GM18909 (cell line): Measurements from ENCODE around the gene NUP98.

ENCODE experiments used
- ATAC-seq: cut with Tn5 transposase; IDR thresholded peaks from one replicate; pipeline ENCODE4 v1.9.1; 2021; ENCODE audit warnings: mild to moderate bottlenecking; ENCODE audit not compliant: unreplicated experiment, poor library complexity

The NUP98 gene

DNA sequence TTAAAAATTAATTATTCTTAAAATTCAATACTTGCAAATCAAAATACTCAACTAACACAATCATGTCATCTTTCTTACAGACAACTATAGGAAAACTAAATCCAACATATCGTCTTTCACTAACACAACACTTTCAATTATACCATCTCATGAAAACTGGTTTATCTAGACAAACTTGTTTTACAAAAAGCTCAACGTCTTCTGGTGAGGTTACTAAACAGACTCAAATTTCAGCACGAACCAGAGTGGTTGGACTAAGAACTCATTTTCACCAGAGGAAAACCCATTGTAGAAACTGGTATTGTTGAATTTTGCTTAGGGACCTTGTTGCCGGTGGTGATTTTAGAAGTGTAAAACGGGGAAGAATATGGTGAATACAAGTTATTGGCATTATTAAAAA lies 52.2 kb downstream of the NUP98 start:
- ATAC-seq: no peak

DNA sequence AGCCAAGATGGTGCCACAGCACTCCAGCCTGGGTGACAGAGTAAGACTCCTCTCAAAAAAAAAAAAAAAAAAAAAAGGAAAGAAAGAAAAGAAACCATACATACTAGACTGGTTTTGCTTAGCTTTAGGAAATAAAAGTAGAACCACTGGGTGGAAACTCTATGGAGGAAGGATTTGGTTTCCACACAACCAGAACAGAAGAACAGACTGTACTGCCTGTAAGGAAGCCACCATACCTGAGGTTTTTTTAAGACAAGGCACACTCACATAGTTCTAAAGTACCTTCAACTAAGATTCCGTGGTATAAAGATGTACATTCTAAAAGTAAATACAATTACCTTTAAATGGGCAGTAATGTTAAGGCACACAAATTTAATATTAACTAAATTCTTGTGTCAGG lies 58.6 kb downstream of the NUP98 start:
- no peak for ATAC-seq

GRCh38 chr11:3738241-3738640 lies 59.1 kb downstream of the NUP98 start:
- ATAC-seq: no peak

- no peak for ATAC-seq
Measured at GRCh38 chr11:3737386-3737933, 59.9 kb downstream of the NUP98 start.

DNA sequence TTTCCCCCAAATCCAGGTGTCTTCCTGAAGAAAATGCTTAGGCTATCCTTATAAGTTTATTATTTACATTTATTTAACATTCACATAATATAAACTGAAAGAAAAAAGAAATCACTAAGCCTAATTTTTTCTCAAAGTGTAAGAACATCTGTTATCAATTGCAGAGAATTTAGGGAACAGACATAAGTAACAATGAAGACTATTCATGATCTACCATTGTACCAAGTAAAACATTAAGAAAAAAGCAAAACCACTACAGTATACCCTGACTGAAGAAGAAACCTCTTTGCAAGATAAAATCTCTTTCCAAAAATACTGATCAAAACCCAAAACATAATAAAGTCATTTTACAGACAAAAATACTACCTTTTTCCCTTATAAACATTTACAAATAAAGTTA lies 60.5 kb downstream of the NUP98 start:
- no peak for ATAC-seq

GRCh38 chr11:3735827-3736226 lies 61.5 kb downstream of the NUP98 start:
- ATAC-seq: no peak

- ATAC-seq: no peak
Measured at GRCh38 chr11:3732671-3733436, 64.5 kb downstream of the NUP98 start.

GRCh38 chr11:3723014-3723708 lies 74.2 kb downstream of the NUP98 start:
- no peak for ATAC-seq

DNA sequence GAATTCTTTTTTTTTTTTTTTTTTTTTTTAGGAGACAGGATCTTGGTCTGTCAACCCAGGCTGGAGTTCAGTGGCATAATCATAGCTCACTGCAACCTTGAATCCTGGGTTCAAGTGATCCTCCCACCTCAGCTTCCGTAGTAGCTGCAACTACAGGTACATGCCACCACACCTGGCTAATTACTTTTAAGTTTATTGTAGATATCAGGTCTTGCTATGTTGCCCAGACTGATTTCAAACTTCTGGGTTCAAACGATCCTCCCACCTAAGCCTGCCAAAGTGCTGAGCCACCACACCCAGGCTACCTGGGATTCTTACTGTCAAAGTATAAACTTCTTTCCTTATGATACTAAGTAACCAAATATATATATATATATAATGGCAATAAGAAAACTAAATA lies 75.3 kb downstream of the NUP98 start:
- no peak for ATAC-seq

DNA sequence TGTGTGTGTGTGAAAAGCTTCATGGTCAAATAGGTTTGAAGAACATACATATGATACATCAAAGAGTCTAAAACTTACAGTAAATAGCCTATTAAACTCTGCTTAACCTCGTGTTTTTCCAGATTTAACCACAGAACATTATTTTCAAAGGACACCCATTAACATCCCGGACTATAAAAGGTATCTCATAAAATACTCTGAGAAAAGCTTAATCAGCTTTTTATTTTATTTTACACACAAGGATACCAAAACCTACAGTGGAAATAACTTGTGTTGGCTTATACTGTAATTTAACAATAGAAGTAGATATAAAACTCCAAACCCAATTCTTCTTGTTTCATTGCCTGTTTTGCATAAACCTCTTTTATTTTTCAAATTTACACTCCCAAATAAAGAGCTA lies 76.4 kb downstream of the NUP98 start:
- no peak for ATAC-seq

DNA sequence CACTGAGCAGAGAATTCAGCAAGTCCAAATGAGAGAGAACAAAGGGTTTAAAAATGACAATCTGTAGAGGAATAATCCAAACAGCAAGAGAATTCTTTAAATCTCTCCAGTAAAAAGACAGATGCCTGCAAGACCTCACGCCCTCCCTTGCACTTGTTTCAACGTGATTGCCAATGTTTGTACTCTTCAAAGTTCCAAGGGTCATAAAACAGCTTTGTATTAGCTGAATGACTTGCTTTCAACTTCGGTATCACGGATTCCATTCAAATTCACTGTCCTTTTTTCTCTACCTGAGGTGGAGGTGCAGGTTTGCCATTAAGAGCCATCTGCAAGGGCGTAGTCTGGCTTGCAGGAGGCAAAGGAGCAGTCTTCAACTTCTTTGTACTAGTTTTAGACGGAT lies 85.1 kb downstream of the NUP98 start:
- ATAC-seq: no peak

DNA sequence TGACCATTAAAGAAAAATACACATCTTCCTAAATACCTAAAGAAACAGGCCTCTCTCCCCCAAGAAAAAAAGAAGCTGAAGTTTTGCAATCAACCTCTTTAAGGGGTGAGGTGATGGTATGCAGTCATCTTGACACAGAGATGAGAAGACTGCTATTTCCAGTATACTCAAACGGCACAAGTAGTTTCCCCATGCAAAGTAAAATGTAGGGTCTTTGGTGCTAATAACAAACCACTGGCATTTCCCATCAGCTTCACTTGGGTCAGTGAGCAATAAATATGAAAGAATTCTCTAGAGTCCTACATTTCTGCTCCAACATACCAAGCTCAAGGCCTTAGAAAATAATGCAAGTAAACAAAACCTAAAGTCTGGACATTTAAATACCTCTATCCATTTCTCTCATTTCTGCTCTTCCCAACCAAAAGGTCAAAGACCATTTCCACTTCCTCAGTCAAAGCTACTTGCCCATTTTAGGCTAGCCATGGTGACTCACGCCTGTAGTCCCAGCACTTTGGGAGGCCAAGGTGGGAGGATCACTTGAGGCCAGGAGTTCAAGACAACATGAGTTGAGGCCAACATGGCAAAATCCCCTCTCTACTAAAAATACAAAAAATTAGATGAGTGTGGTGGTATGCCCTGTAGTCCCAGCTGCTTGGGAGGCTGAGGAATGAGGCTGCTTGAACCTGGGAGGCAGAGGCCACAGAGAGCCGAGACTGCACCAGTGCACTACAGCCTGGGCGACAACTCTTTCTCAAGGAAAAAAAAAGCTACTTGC lies 86.7 kb downstream of the NUP98 start:
- no peak for ATAC-seq

DNA sequence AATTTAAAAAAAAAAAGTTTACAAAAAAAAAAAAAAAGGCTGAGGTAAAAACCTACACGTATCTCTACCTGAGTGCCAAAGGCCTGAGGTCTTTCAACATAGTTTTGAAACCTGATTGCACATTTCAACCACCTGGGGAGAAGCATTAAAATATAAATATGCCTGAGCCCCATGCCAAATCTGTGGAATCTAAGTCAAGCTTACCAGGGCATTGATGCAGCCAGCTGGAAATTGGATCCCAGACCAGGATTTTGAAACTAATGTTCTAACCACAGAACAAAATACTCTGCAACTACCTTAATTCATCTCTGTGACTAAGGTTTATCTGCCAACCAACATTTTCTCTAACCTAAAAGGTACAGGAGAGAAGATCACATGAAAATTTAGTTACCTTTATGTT lies 87.4 kb downstream of the NUP98 start:
- no peak for ATAC-seq

GRCh38 chr11:3707176-3707575 lies 90.2 kb downstream of the NUP98 start:
- ATAC-seq: no peak

GRCh38 chr11:3703383-3703782 lies 94.0 kb downstream of the NUP98 start:
- ATAC-seq: no peak

DNA sequence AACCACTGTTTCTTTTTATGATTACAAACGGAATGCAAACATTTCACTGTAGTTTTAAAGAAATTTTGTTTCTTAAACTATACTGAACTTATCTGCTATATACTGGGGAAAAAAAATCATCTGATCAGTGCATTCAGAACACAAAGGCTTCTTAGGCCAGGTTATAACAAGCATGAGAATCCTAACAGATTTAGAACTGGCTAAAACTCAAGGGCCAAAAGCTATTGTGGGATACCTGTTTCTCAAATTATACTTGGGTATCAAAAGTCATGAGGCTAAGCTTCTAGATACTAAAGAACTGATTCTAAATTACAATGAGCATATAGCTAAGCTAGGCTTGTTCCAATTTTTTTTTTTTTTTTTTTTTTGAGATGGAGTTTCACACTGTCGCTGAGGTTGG lies 96.4 kb downstream of the NUP98 start:
- no peak for ATAC-seq

DNA sequence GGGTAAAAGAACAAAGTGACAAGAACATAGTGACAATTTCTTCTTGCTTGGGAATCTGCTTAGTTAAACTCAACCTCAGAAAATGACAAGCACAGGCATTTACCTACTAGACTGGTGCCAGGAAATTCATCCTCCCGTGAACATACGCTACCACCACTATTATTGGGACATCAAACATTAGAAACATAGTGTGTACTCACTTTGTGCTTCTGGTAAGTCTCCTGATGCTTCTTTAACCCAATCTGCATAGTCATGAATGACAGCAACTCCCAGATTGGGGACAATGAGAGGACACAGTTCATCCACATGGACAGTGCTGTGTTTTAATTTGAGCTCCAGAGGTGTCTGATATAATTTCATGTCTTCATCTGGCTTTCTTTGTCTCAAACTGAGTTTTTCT lies 96.9 kb downstream of the NUP98 start:
- no peak for ATAC-seq

DNA sequence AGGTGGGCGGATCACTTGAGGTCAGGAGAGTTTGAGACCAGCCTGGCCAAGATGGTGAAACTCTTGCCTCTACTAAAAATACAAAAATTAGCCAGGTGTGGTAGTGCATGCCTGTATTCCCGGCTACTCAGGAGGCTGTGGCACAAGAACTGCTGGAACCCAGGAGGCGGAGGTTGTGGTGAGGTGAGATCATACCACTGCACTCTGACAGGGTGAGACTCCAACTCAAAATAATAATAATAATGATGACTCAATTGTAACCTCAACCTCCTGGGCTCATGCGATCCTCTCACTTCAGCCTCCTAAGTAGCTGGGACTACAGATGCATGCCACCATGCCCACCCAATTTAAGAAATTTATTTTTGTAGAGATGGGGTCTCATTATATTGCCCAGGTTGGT lies 110.6 kb downstream of the NUP98 start:
- no peak for ATAC-seq

DNA sequence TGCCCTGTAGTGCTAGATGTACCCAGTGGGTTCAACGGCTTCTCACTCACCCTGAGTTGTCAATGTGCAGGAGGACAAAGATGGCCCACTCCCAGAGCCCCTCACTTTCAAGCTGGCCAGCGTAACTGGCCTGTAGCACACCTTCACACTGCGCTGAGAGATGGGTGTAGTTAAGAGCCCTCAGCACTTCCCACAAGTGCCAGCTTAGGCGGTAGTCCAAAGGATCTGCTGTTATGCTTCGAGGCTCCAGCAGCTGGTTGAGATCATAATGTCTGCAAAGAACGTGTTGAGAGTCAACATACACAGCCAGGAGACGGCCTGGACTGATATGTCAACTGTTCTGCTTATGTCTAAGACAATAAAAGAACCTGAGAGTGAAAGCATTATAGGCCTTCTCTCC lies 111.4 kb downstream of the NUP98 start:
- ATAC-seq: no peak

GRCh38 chr11:3684819-3685172 lies 112.6 kb downstream of the NUP98 start:
- ATAC-seq: no peak

DNA sequence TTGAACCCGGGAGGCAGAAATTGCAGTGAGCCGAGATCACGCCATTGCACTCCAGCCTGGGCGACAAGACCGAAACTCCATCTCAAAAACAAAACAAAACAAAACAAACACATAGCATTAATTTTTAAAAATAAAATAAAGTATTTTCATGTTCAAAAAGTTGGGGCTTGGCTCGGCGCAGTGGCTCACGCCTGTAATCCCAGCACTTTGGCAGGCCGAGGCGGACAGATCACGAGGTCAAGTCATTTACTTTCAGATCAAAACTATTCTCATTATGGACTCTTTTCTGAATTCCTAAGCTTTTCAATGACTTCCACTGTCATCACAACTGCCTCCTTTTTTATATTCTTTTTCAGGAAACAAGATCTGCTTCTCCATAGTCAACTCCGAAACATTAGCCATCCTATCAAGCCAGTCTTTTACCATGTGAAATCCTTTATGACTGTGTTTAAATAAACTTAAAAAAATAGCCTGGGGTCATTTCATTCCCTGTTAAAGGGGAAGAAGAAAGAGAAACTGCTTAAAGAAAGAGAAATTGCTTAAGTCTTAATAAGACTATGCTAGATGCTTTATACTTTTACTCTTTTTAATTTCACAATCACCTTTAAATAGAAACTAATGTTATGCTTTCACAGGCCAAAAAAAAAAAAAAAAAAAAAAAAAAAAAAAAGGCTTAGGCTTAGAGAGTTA lies 113.1 kb downstream of the NUP98 start:
- ATAC-seq: no peak
